Astrocyte of the spinal cord (primary cell): ENCODE data around the gene PDGFB.

Experiments used
- DNase-seq: peaks from one replicate; pipeline ENCODE4 v3.0.0; 2011; ENCODE audit warnings: low read depth, low spot score
- H3K4me3 ChIP-seq: 2 replicates; pipeline ENCODE4 v1.5.1; 2011; ENCODE audit warnings: low read depth, mild to moderate bottlenecking, low read length, moderate library complexity
- CTCF ChIP-seq: IDR thresholded peaks from 2 replicates; pipeline ENCODE4 v1.5.1; 2012; ENCODE audit warnings: low read depth, mild to moderate bottlenecking, low read length, inconsistent platforms
- in situ Hi-C: cut with HindIII; loops from 2 replicates; pipeline ENCODE4 v1.10.0; 2017; ENCODE audit warnings: low sequenced_read_pairs

PDGFB gene

DNA sequence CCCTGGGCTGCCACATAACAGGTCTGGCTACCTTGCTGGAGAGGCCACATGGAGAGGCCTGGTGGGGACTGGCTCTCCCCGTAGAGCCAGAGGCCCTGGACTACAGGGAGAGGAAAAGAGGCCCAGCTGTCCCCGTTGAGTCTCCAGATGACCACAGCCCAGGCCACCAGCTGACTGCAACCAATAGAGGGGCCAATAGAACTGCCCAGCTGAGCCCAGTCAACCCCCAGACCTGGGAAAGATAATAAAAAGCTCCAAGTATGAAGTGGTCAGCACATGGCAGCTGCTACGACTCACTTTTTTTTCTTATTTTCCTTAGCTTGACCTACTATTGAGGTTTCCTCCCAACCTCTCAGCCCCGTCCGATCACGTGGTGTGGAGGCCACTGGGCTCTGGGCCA, 18.4 kb downstream of the PDGFB start:
- in situ Hi-C loops: no loop called here
- no peak for TF ChIP-seq CTCF
- DNase-seq: no peak
- no peak overlapping the region for H3K4me3 ChIP-seq

GRCh38 chr22:39225591-39225990, 19.2 kb downstream of the PDGFB start:
- no peak for DNase-seq
- TF ChIP-seq CTCF: no peak
- in situ Hi-C loops: no loop called here
- H3K4me3 ChIP-seq: no peak overlapping the region

- DNase-seq: no peak
- no peak for TF ChIP-seq CTCF
- in situ Hi-C loops: no loop called here
- H3K4me3 ChIP-seq: no peak overlapping the region
Observed at GRCh38 chr22:39224550-39224949, 20.2 kb downstream of the PDGFB start.

- in situ Hi-C loops: no loop called here
- no peak for DNase-seq
- TF ChIP-seq CTCF: no peak
- H3K4me3 ChIP-seq: no peak overlapping the region
Observed at GRCh38 chr22:39223091-39223710, 21.6 kb downstream of the PDGFB start.

- no peak overlapping the region for H3K4me3 ChIP-seq
- TF ChIP-seq CTCF: no peak
- DNase-seq: no peak
- in situ Hi-C loops: no loop called here
Observed at GRCh38 chr22:39221999-39222686, 22.6 kb downstream of the PDGFB start.

DNA sequence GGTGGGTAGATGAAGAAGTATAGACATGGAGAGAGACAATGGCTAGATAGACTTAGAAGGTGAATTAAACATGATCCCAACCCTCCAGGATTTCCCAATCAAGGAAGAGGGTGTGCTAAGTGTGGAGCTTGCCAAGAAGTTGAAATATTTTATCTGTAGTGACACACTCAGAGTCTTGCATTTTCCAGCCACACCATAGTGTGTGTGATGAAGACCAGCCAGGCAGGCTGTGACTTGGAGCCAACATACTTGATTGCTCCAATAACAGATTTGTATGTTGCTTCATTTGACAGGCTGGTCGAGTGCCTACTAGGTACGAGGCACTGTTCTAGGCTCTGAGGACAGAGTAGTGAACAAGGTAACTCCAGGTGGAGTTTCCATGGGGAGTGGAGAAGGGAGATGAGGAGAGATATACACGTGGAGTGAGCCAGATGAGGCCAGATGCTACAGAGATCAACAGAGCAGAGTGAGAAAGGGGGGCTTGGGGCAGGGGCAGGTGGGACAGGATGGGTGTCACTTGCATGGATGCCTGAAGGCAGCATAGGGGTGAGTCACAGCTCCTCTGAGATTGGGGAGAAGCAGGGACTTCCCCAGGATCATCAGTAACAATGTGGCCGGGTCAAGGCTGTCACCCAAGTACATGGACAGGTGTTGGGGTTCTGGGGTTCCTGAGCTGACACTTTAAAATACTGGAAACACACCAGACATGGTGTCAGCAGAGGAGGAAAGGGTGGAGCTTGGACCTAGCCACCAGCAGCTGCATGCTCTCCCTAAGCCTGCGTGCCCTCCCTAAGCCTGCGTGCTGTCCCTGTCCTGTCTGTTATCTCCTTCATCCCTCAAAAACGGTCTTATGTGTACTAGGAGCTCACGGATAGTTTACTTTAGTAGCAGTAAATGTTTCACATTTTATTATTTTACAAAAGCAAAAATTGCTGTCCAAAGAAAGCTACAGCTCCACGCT, 23.6 kb downstream of the PDGFB start:
- TF ChIP-seq CTCF: no peak
- no peak overlapping the region for H3K4me3 ChIP-seq
- in situ Hi-C loops: no loop called here
- no peak for DNase-seq
